HepG2 (cell line): ENCODE results near the gene ALMS1. TPM values are rescaled to one million over a fixed set of nuclear protein-coding genes. Genes with fewer than 3 reads are reported as not detected.

ENCODE experiments used
- CSRNP2 ChIP-seq: sonication (generic); formaldehyde crosslinking; conservative IDR thresholded peaks from 2 replicates; pipeline ENCODE4 v1.8.0; 2022; ENCODE audit warnings: low read depth, missing genetic modification reagents
- FOSL1 ChIP-seq: sonication (generic); formaldehyde crosslinking; IDR thresholded peaks from 2 replicates; pipeline ENCODE4 v1.9.0; 2021; ENCODE audit warnings: missing genetic modification reagents, borderline replicate concordance
- FOXK2 ChIP-seq: fragments of 450-650 bp; IDR thresholded peaks from 2 replicates; pipeline ENCODE4 v1.6.1; 2016
- HIVEP1 ChIP-seq: sonication (generic); formaldehyde crosslinking; IDR thresholded peaks from 2 replicates; pipeline ENCODE4 v1.4.0; 2020; ENCODE audit warnings: mild to moderate bottlenecking, missing genetic modification reagents
- HOXA7 ChIP-seq: sonication (generic); formaldehyde crosslinking; IDR thresholded peaks from 2 replicates; pipeline ENCODE4 v1.8.1; 2022; ENCODE audit warnings: mild to moderate bottlenecking, missing genetic modification reagents, moderate library complexity
- NFYC ChIP-seq: IDR thresholded peaks from 2 replicates; pipeline ENCODE4 v1.6.1; 2016; ENCODE audit warnings: missing genetic modification reagents, missing compliant biosample characterization
- NR2F2 ChIP-seq: IDR thresholded peaks from 2 replicates; pipeline ENCODE4 v1.6.1; 2012; ENCODE audit warnings: low read depth, inconsistent platforms, borderline replicate concordance
- POGZ ChIP-seq: sonication (generic); formaldehyde crosslinking; IDR thresholded peaks from 2 replicates; pipeline ENCODE4 v1.4.0; 2020; ENCODE audit warnings: mild to moderate bottlenecking, missing genetic modification reagents
- POLR2AphosphoS2 ChIP-seq: IDR thresholded peaks from 2 replicates; pipeline ENCODE4 v1.6.1; 2011; ENCODE audit warnings: low read depth, low read length, improper control_type of control experiment
- SRSF1 ChIP-seq: fragments of 200-400 bp; formaldehyde crosslinking; optimal IDR thresholded peaks from 2 replicates; pipeline ENCODE3; 2017; ENCODE audit warnings: mild to moderate bottlenecking, low read depth, low read length, moderate library complexity
- TSC22D2 ChIP-seq: sonication (generic); formaldehyde crosslinking; IDR thresholded peaks from 2 replicates; pipeline ENCODE4 v1.5.1; 2020; ENCODE audit warnings: missing genetic modification reagents, mild to moderate bottlenecking, borderline replicate concordance
- ZBTB37 ChIP-seq: sonication (generic); formaldehyde crosslinking; IDR thresholded peaks from 2 replicates; pipeline ENCODE4 v1.4.0; 2020; ENCODE audit warnings: mild to moderate bottlenecking, missing genetic modification reagents
- ZBTB4 ChIP-seq: sonication (generic); formaldehyde crosslinking; IDR thresholded peaks from 2 replicates; pipeline ENCODE4 v1.4.0; 2020; ENCODE audit warnings: missing genetic modification reagents, mild to moderate bottlenecking, borderline replicate concordance
- ZFP90 ChIP-seq: sonication (generic); formaldehyde crosslinking; IDR thresholded peaks from 2 replicates; pipeline ENCODE4 v1.8.0; 2022; ENCODE audit warnings: missing genetic modification reagents, mild to moderate bottlenecking, inconsistent platforms, borderline replicate concordance
- ZNF12 ChIP-seq: sonication (generic); formaldehyde crosslinking; IDR thresholded peaks from 2 replicates; pipeline ENCODE4 v1.5.0; 2020; ENCODE audit warnings: missing genetic modification reagents
- ZNF275 ChIP-seq: sonication (generic); formaldehyde crosslinking; IDR thresholded peaks from 2 replicates; pipeline ENCODE4 v1.8.0; 2022; ENCODE audit warnings: missing genetic modification reagents, mild to moderate bottlenecking, inconsistent platforms, borderline replicate concordance
- ZNF3 ChIP-seq: IDR thresholded peaks from 2 replicates; pipeline ENCODE4 v1.7.0; 2017; ENCODE audit warnings: inconsistent platforms
- ZNF557 ChIP-seq: sonication (generic); formaldehyde crosslinking; IDR thresholded peaks from 2 replicates; pipeline ENCODE4 v1.4.0; 2020; ENCODE audit warnings: missing genetic modification reagents
- ZNF713 ChIP-seq: sonication (generic); formaldehyde crosslinking; IDR thresholded peaks from 2 replicates; pipeline ENCODE4 v1.4.0; 2020; ENCODE audit warnings: mild to moderate bottlenecking, missing genetic modification reagents
- polyA plus RNA-seq, 8 experiments: library from polyadenylated mRNA; depleted of rRNA in 3 of 8; stranded (reverse) in 7 of 8; unstranded in 1 of 8; fragments of >200 nt; fragmentation: Illumina TruSeq in 4 of 8; extraction: Trizol in 4 of 8; gene quantifications; 2 replicates each; pipeline versions ENCODE4 v1.2.1 to v1.2.3, GENCODE V29; 2011 to 2016; ENCODE audit warnings: low read depth in 4 of 8, missing spikeins in 1 of 8, mixed read lengths in 1 of 8; ENCODE audit not compliant: insufficient read depth in 1 of 8
- total RNA-seq, 5 experiments: library from RNA; depleted of rRNA; stranded (reverse); fragments of >200 nt; fragmentation: Illumina TruSeq; extraction: Trizol; gene quantifications; 2 replicates each; pipeline ENCODE4 v1.2.3, GENCODE V29; 2016; ENCODE audit warnings: low read depth in 1 of 5

Gene ALMS1
- total and polyA plus RNA-seq, 2 of the 13 experiments (the other 11 are each of a cell fraction or from before 2014, with no cell fraction given): 12.9 to 21.2 TPM

- no peak for TF ChIP-seq ZBTB37 (CRISPR knock-in tag)
- TF ChIP-seq ZNF713 (CRISPR knock-in tag): peak; percentile 71; the same call in 1 of the 2 replicates
- 0 out of 2 replicates have a peak, but pooled peaks have one; percentile 42 for TF ChIP-seq ZBTB4 (CRISPR knock-in tag)
- TF ChIP-seq HOXA7 (CRISPR knock-in tag): no peak
- no peak for TF ChIP-seq SRSF1
- TF ChIP-seq POGZ (CRISPR knock-in tag): peak; percentile 70
- no peak for TF ChIP-seq ZNF3 (CRISPR knock-in tag)
- TF ChIP-seq POLR2AphosphoS2: no peak
- no peak for TF ChIP-seq ZFP90
- peak; percentile 60; the same call in 1 of the 2 replicates for TF ChIP-seq ZNF12 (CRISPR knock-in tag)
- no peak for TF ChIP-seq CSRNP2 (CRISPR knock-in tag)
- no peak for TF ChIP-seq HIVEP1
- no peak; the same call in 1 of the 2 replicates for TF ChIP-seq ZNF275 (CRISPR knock-in tag)
- TF ChIP-seq FOXK2: peak; percentile 13; the same call in 1 of the 2 replicates
- no peak for TF ChIP-seq FOSL1 (CRISPR knock-in tag)
- peak; percentile 54; the same call in 1 of the 2 replicates for TF ChIP-seq TSC22D2
- TF ChIP-seq NR2F2: peak; percentile 61; the same call in 1 of the 2 replicates
- TF ChIP-seq NFYC: no peak
- no peak for TF ChIP-seq ZNF557 (CRISPR knock-in tag)
These were observed at the start of gene ALMS1 (continued) for GRCh38 chr2:73385504-73386341.
